DOHH2 (cell line): ENCODE data around the gene ATP23.

ENCODE experiments used
- H3F3A ChIP-seq: fragments of 200-600 bp; sonication (generic), shearing (Covaris generic); 2 replicates; pipeline ENCODE4 v1.6.0; 2016; ENCODE audit warnings: antibody characterized with exemption, mild to moderate bottlenecking; ENCODE audit not compliant: control insufficient read depth, insufficient read depth
- H3K27ac ChIP-seq: fragments of 200-600 bp; sonication (generic); 2 replicates; pipeline ENCODE4 v1.5.1; 2014; ENCODE audit warnings: low read depth, mild to moderate bottlenecking, low read length, moderate library complexity
- H3K27me3 ChIP-seq: fragments of 200-600 bp; sonication (generic); 2 replicates; pipeline ENCODE4 v1.6.1; 2014; ENCODE audit warnings: mild to moderate bottlenecking, low read length, mixed read lengths; ENCODE audit not compliant: control insufficient read depth
- H3K36me3 ChIP-seq: fragments of 200-600 bp; sonication (generic); 2 replicates; pipeline ENCODE4 v1.6.1; 2014; ENCODE audit warnings: mild to moderate bottlenecking, low read length, moderate library complexity, mixed read lengths; ENCODE audit not compliant: control insufficient read depth
- H3K4me1 ChIP-seq: fragments of 200-600 bp; sonication (generic); 2 replicates; pipeline ENCODE4 v1.6.1; 2014; ENCODE audit warnings: mild to moderate bottlenecking, low read length, mixed read lengths; ENCODE audit not compliant: control insufficient read depth
- H3K4me2 ChIP-seq: fragments of 200-600 bp; sonication (generic); 2 replicates; pipeline ENCODE4 v1.6.0; 2014; ENCODE audit warnings: mild to moderate bottlenecking, low read length, moderate library complexity
- H3K4me3 ChIP-seq: fragments of 200-600 bp; sonication (generic); 2 replicates; pipeline ENCODE4 v1.5.1; 2014; ENCODE audit warnings: mild to moderate bottlenecking, low read length, mixed read lengths
- H3K79me2 ChIP-seq: fragments of 200-600 bp; sonication (generic); 2 replicates; pipeline ENCODE4 v1.6.1; 2014; ENCODE audit warnings: mild to moderate bottlenecking, low read length, mixed read lengths; ENCODE audit not compliant: control insufficient read depth
- H3K9me2 ChIP-seq: fragments of 200-600 bp; sonication (generic); replicated peaks from 2 replicates; pipeline ENCODE4 v1.6.1; 2014; ENCODE audit warnings: mild to moderate bottlenecking, low read length, mixed read lengths; ENCODE audit not compliant: control insufficient read depth
- H3K9me3 ChIP-seq: fragments of 200-600 bp; sonication (generic); 2 replicates; pipeline ENCODE4 v1.6.1; 2014; ENCODE audit warnings: antibody characterized with exemption, low read length, mixed read lengths; ENCODE audit not compliant: control insufficient read depth, insufficient read depth
- H4K20me1 ChIP-seq: fragments of 200-600 bp; sonication (generic); 2 replicates; pipeline ENCODE4 v1.6.0; 2014; ENCODE audit warnings: low read depth, mild to moderate bottlenecking, antibody characterized with exemption, low read length, moderate library complexity; ENCODE audit not compliant: control insufficient read depth, insufficient read depth
- CTCF ChIP-seq: fragments of 200-600 bp; sonication (generic); IDR thresholded peaks from one replicate; pipeline ENCODE4 v1.5.1; 2014; ENCODE audit warnings: antibody characterized with exemption, mild to moderate bottlenecking, low read depth, low read length; ENCODE audit not compliant: poor library complexity, severe bottlenecking
- EZH2phosphoT487 ChIP-seq: fragments of 200-600 bp; sonication (generic); IDR thresholded peaks from 2 replicates; pipeline ENCODE4 v1.6.1; 2017; ENCODE audit warnings: borderline replicate concordance, mild to moderate bottlenecking, antibody characterized with exemption, low read length, moderate library complexity, mixed read lengths

The ATP23 gene

GRCh38 chr12:57989838-57990237 is 48.5 kb downstream of the ATP23 start:
- no peaks in the 10 kb centered on the region for H4K20me1 ChIP-seq
- no peak for TF ChIP-seq EZH2phosphoT487
- no peak for TF ChIP-seq CTCF
- H3K4me3 ChIP-seq, result no peak overlapping the region
- H3K9me3 ChIP-seq, result no peaks in the 10 kb centered on the region
- no peaks in the 10 kb centered on the region for H3K36me3 ChIP-seq
- no peak overlapping the region for H3K27ac ChIP-seq
- no peaks in the 10 kb centered on the region for H3K9me2 ChIP-seq
- H3F3A ChIP-seq, result no peaks in the 10 kb centered on the region
- H3K4me2 ChIP-seq, result no peak overlapping the region
- no peaks in the 10 kb centered on the region for H3K79me2 ChIP-seq
- peaks cover 3% of the 10 kb centered on the region; the same call in 1 of the 2 replicates for H3K27me3 ChIP-seq
- no peaks in the 10 kb centered on the region for H3K4me1 ChIP-seq

DNA sequence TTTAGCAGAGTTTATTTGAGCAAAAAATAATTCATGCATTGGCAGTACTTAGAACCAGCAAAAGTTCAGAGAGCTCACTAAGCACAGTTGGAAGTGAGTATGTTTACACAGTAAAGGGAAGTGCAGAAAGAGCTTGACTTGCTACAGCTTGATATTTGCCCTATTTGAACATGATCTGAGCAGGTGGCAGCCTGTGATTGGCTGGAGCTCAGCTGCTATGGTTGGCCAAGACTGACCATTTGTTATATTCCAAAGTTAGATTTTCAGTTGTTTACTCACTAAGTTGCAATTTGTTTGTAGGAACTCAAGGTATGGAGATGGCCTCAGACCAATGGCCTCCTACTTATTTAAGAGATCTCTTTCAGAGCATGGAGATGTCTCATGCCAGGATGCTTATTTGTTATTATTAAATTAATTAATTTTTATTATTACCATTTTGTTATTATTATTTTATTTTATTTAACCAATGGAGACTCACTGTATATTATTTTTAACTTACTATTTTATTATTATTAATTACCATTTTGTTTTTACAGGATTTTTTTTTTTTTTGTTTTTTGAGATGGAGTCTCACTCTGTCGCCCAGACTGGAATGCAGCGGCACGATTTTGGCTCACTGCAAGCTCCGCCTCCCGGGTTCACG is 49.0 kb downstream of the ATP23 start:
- no peak for TF ChIP-seq EZH2phosphoT487
- no peak for TF ChIP-seq CTCF
- Histone ChIP-seq H3K4me2 (no peak overlapping the region), H3K36me3 (no peaks in the 10 kb centered on the region)

DNA sequence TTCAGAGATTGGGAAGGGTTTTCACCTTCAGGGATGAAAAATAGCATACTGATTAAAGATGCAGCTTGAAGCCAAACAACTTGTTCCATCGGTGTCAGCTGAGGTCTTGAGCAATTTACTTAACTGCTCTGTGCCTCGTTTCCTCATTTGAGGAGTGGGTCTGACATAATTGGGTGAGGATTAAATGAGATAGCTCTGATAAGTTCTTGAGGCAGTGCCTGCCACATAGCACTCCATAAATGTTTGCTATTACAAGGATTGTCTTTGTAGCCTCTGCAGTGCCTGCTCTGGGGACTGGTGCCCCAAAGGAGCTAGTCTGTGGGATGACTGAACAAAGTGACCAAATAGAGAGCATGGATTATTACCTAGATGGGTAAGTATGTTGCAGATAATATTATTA is 50.6 kb downstream of the ATP23 start:
- TF ChIP-seq EZH2phosphoT487 (no peak), CTCF (no peak)
- H4K20me1 ChIP-seq, result no peaks in the 10 kb centered on the region
- H3K4me1 ChIP-seq, result no peaks in the 10 kb centered on the region
- 0 out of 2 replicates have a peak, but pooled peaks cover 3% of the 10 kb centered on the region for H3K27me3 ChIP-seq
- no peaks in the 10 kb centered on the region for H3K79me2 ChIP-seq
- no peaks in the 10 kb centered on the region for H3F3A ChIP-seq
- no peaks in the 10 kb centered on the region for H3K36me3 ChIP-seq
- H3K9me3 ChIP-seq, result no peaks in the 10 kb centered on the region
- no peak overlapping the region for H3K4me2 ChIP-seq
- H3K27ac ChIP-seq, result no peak overlapping the region
- H3K4me3 ChIP-seq, result no peak overlapping the region
- H3K9me2 ChIP-seq, result no peaks in the 10 kb centered on the region

More for the DNA sequence above, 49.0 kb downstream of the ATP23 start:
- Histone ChIP-seq H4K20me1 (no peaks in the 10 kb centered on the region), H3K9me3 (no peaks in the 10 kb centered on the region), H3F3A (no peaks in the 10 kb centered on the region), H3K4me3 (no peak overlapping the region), H3K79me2 (no peaks in the 10 kb centered on the region), H3K9me2 (no peaks in the 10 kb centered on the region), H3K27me3 (peaks cover 3% of the 10 kb centered on the region; the same call in 1 of the 2 replicates), H3K4me1 (no peaks in the 10 kb centered on the region), H3K27ac (no peak overlapping the region)

- no peaks in the 10 kb centered on the region for H3K79me2 ChIP-seq
- no peaks in the 10 kb centered on the region for H3K9me3 ChIP-seq
- H3K9me2 ChIP-seq, result no peaks in the 10 kb centered on the region
- H3K4me3 ChIP-seq, result no peak overlapping the region
- 0 out of 2 replicates have a peak, but pooled peaks cover 3% of the 10 kb centered on the region for H3K27me3 ChIP-seq
- H3K4me2 ChIP-seq, result no peak overlapping the region
- TF ChIP-seq CTCF (no peak), EZH2phosphoT487 (no peak)
- no peaks in the 10 kb centered on the region for H3K36me3 ChIP-seq
- no peak overlapping the region for H3K27ac ChIP-seq
- H4K20me1 ChIP-seq, result no peaks in the 10 kb centered on the region
- H3K4me1 ChIP-seq, result no peaks in the 10 kb centered on the region
- H3F3A ChIP-seq, result no peaks in the 10 kb centered on the region
These were observed 51.7 kb downstream of the ATP23 start for GRCh38 chr12:57993030-57993429.
